Mucosa of descending colon (tissue), 3 donors: ENCODE results near the gene LIN28B. TPM values are rescaled to one million over a fixed set of nuclear protein-coding genes. Genes with fewer than 3 reads are reported as not detected.

Experiments
- ATAC-seq: fragments of 200-7000 bp; cut with Tn5 transposase; one replicate; pipeline ENCODE4 v1.9.1; 2020; ENCODE audit warnings: mild to moderate bottlenecking, moderate library complexity
- DNase-seq, 3 donors: peaks; one replicate each; pipeline ENCODE4 v3.0.0-alpha.2; 2020
- H3K36me3 ChIP-seq: fragments of 200-600 bp; one replicate; pipeline ENCODE4 v1.8.0; 2021; ENCODE audit warnings: low read depth, mild to moderate bottlenecking
- H3K4me1 ChIP-seq: fragments of 200-600 bp; one replicate; pipeline ENCODE4 v1.8.0; 2021; ENCODE audit warnings: low read depth, mild to moderate bottlenecking
- H3K4me3 ChIP-seq: fragments of 200-600 bp; one replicate; pipeline ENCODE4 v1.8.0; 2021; ENCODE audit warnings: mild to moderate bottlenecking
- H3K9me3 ChIP-seq: fragments of 200-600 bp; one replicate; pipeline ENCODE4 v1.8.0; 2021; ENCODE audit warnings: mild to moderate bottlenecking
- intact Hi-C, 2 donors: fragments of 100-400 bp; cut with DNase I in 1 of 2; cut with micrococcal nuclease in 1 of 2; formaldehyde crosslinking; loops; one replicate each; pipeline versions ENCODE4 v1.11.0 to v1.11.1; 2022; cut with DNase I, micrococcal nuclease
- total RNA-seq, 3 donors: library from RNA; stranded (reverse); fragmentation: NEBNext Ultra II Directional in 2 of 3; extraction: Animal tissue kit (Norgen Biotek cat#: 25700) in 2 of 3; gene quantifications; one replicate each; pipeline versions ENCODE4 v1.2.1 to v1.2.4, GENCODE V29; 2021 to 2023
- TF ChIP-seq, protein P1 (sequence below): fragments of 200-600 bp; IDR thresholded peaks from one replicate; pipeline ENCODE4 v1.8.0; 2022; ENCODE audit warnings: antibody characterized with exemption, mild to moderate bottlenecking
- donor health status: DM: no; HTN: no; CAD: no; lungs with moderate emphysema.
- donor health status: DM: no; HTN: no; CAD: no.
- donor health status: DM: no; HTN: yes; CAD: no.

Gene LIN28B
- total RNA-seq, 3 donors from 2014 or later: not detected

DNA sequence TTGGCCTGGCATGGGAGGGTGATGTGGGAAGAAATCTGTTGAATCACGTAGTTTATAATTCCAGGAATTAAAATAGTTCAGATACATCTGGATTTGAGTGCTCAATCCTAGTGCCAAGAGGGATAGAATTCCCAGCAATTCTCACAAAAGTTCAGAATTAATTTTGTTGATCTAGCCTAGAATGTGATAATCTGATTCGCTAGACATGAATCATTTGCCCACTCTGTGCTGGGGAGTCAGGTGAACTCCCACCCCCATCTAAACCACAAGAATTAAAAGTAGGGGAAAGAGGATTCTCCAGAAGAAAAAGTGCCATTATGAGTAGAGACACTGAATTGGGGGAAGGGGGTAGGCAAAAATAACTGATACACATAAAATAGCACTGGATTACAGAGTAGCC is 85.0 kb downstream of the LIN28B start:
- no peaks in the 10 kb centered on the region for H3K36me3 ChIP-seq
- TF ChIP-seq, protein P1, sequence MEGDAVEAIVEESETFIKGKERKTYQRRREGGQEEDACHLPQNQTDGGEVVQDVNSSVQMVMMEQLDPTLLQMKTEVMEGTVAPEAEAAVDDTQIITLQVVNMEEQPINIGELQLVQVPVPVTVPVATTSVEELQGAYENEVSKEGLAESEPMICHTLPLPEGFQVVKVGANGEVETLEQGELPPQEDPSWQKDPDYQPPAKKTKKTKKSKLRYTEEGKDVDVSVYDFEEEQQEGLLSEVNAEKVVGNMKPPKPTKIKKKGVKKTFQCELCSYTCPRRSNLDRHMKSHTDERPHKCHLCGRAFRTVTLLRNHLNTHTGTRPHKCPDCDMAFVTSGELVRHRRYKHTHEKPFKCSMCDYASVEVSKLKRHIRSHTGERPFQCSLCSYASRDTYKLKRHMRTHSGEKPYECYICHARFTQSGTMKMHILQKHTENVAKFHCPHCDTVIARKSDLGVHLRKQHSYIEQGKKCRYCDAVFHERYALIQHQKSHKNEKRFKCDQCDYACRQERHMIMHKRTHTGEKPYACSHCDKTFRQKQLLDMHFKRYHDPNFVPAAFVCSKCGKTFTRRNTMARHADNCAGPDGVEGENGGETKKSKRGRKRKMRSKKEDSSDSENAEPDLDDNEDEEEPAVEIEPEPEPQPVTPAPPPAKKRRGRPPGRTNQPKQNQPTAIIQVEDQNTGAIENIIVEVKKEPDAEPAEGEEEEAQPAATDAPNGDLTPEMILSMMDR: no peak
- no peak for DNase-seq
- no peak overlapping the region for H3K4me3 ChIP-seq
- no peak for ATAC-seq
- intact Hi-C loops: no loop called here
- no peaks in the 10 kb centered on the region for H3K4me1 ChIP-seq
- H3K9me3 ChIP-seq: no peaks in the 10 kb centered on the region

DNA sequence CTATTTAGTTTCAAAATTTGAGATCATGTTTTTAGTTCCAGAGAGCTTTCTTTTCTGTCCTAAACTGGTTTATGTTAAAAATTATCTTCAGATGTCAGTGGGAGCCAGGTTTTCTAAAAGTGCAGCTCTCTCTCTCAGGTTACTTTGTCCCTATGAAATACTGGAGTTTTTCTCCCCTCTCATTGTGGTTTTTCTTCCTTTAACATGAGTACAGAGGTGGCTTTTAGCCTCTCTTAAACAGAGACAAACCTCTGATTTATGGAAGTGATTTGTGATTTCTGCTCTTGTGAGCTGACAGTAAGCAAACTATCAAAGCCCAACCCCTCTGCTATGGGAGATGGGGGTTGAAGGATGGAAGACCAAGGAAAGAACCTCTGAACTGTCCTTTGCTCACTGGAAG is 85.7 kb downstream of the LIN28B start:
- intact Hi-C loops: no loop called here
- DNase-seq (no peak), ATAC-seq (no peak)
- H3K4me3 ChIP-seq: no peak overlapping the region
- no peaks in the 10 kb centered on the region for H3K9me3 ChIP-seq
- no peaks in the 10 kb centered on the region for H3K36me3 ChIP-seq
- TF ChIP-seq, protein P1: no peak
- H3K4me1 ChIP-seq: no peaks in the 10 kb centered on the region

- intact Hi-C loops: no loop called here
- ATAC-seq: no peak
- DNase-seq: no peak
- Histone ChIP-seq H3K36me3 (no peaks in the 10 kb centered on the region), H3K9me3 (no peaks in the 10 kb centered on the region), H3K4me3 (no peak overlapping the region), H3K4me1 (no peaks in the 10 kb centered on the region)
- TF ChIP-seq, protein P1: no peak
Measured at GRCh38 chr6:105043979-105044378, 87.1 kb downstream of the LIN28B start.

- TF ChIP-seq, protein P1: no peak
- DNase-seq: no peak
- Histone ChIP-seq H3K4me1 (no peaks in the 10 kb centered on the region), H3K36me3 (no peaks in the 10 kb centered on the region), H3K4me3 (no peak overlapping the region), H3K9me3 (no peaks in the 10 kb centered on the region)
- intact Hi-C loops: no loop called here
- no peak for ATAC-seq
Measured at GRCh38 chr6:105045526-105045925, 88.6 kb downstream of the LIN28B start.

- Histone ChIP-seq H3K9me3 (no peaks in the 10 kb centered on the region), H3K4me1 (no peaks in the 10 kb centered on the region), H3K4me3 (no peak overlapping the region), H3K36me3 (no peaks in the 10 kb centered on the region)
- DNase-seq (no peak), ATAC-seq (no peak)
- intact Hi-C loops: no loop called here
- TF ChIP-seq, protein P1: no peak
Measured at GRCh38 chr6:105051941-105052471, 95.1 kb downstream of the LIN28B start.

DNA sequence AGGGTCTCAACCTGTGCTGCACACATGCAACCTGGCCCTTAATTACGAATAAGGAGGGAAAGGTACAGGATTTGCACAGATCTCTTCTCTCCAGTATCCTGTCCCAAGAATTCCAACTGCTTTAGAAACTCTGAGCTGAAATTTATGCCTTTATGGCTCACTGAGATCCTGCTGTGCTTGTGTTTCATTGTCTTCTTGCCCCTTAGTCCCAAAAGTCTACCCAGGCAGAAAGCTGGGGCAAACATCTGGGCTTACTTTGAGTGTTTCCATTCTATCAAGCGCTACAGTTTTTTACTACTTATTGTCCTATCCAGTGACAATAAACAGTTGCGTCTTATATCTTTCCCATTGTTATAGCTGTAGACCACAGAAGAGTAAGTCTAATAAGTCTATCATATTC is 99.7 kb downstream of the LIN28B start:
- TF ChIP-seq, protein P1: no peak
- intact Hi-C loops: no loop called here

More for the DNA sequence above, 99.7 kb downstream of the LIN28B start:
- Histone ChIP-seq H3K4me1 (no peaks in the 10 kb centered on the region), H3K9me3 (no peaks in the 10 kb centered on the region), H3K36me3 (no peaks in the 10 kb centered on the region), H3K4me3 (no peak overlapping the region)
- DNase-seq: no peak
- no peak for ATAC-seq
